CD4-positive, alpha-beta memory T cell (primary cell): ENCODE data around the gene PCDH11Y. TPM values are rescaled to one million over a fixed set of nuclear protein-coding genes. Genes with fewer than 3 reads are reported as not detected.
"Not testable (repeated sequence)": the region's sequence is repeated elsewhere in the genome, so short reads cannot be mapped to it uniquely, and the experiment has no call there.

ENCODE experiments used
- CTCF ChIA-PET: fragments of 350-600 bp; sonication (Branson Sonifier 250); formaldehyde crosslinking; loops from one replicate; lab custom pipeline; 2021; ENCODE audit warnings: inconsistent platforms; ENCODE audit not compliant: partially characterized antibody; lab: Charles Lee
- POLR2A ChIA-PET: fragments of 350-600 bp; sonication (Branson Sonifier 250); formaldehyde crosslinking; loops from one replicate; lab custom pipeline; 2021; ENCODE audit not compliant: partially characterized antibody; lab: Charles Lee
- DNase-seq, 5 donors: peaks; one replicate each; pipeline versions ENCODE4 v3.0.0 to v3.0.0-alpha.2; 2020 to 2022; ENCODE audit warnings: mixed read lengths in 1 of 5
- H3K27ac ChIP-seq: one replicate; pipeline ENCODE4 v1.7.0; 2013; ENCODE audit warnings: low read depth, low read length
- H3K27me3 ChIP-seq: 2 replicates; pipeline ENCODE4 v1.7.0; 2013; ENCODE audit warnings: mild to moderate bottlenecking, low read length, moderate library complexity; ENCODE audit not compliant: insufficient read depth
- H3K36me3 ChIP-seq: 2 replicates; pipeline ENCODE4 v1.7.0; 2013; ENCODE audit warnings: mild to moderate bottlenecking, low read length, moderate library complexity; ENCODE audit not compliant: insufficient read depth
- H3K4me1 ChIP-seq: 2 replicates; pipeline ENCODE4 v1.7.0; 2013; ENCODE audit warnings: mild to moderate bottlenecking, low read length, moderate library complexity; ENCODE audit not compliant: insufficient read depth
- H3K4me3 ChIP-seq, 2 donors: one replicate each; pipeline ENCODE4 v1.7.0; 2013; ENCODE audit warnings: low read length in 2 of 2, mild to moderate bottlenecking in 1 of 2
- H3K9me3 ChIP-seq, 2 donors: one replicate each; pipeline ENCODE4 v1.7.0; 2013; ENCODE audit warnings: low read length in 2 of 2, control low read depth in 1 of 2; ENCODE audit not compliant: control insufficient read depth in 1 of 2
- H3K27ac Mint-ChIP-seq, 7 donors: one replicate each; pipeline ENCODE4 v1.8.0; 2020 to 2021; ENCODE audit warnings: mixed read lengths in 7 of 7, mild to moderate bottlenecking in 6 of 7, inconsistent platforms in 3 of 7, moderate library complexity in 3 of 7
- H3K27me3 Mint-ChIP-seq, 2 donors: one replicate each; pipeline ENCODE4 v1.8.0; 2020 to 2021; ENCODE audit warnings: mixed read lengths in 2 of 2
- H3K36me3 Mint-ChIP-seq, 2 donors: one replicate each; pipeline ENCODE4 v1.8.0; 2020 to 2021; ENCODE audit warnings: mixed read lengths in 2 of 2, inconsistent platforms in 1 of 2, mild to moderate bottlenecking in 1 of 2
- H3K4me1 Mint-ChIP-seq, 4 donors: one replicate each; pipeline ENCODE4 v1.8.0; 2020 to 2021; ENCODE audit warnings: mixed read lengths in 4 of 4, mild to moderate bottlenecking in 1 of 4
- H3K4me3 Mint-ChIP-seq, 8 donors: one replicate each; pipeline ENCODE4 v1.8.0; 2020 to 2021; ENCODE audit warnings: mixed read lengths in 8 of 8, mild to moderate bottlenecking in 7 of 8, moderate library complexity in 6 of 8, inconsistent platforms in 3 of 8
- H3K9me3 Mint-ChIP-seq, 8 donors: one replicate each; pipeline ENCODE4 v1.8.0; 2020 to 2021; ENCODE audit warnings: mixed read lengths in 8 of 8, mild to moderate bottlenecking in 5 of 8, inconsistent platforms in 3 of 8, moderate library complexity in 1 of 8
- intact Hi-C: fragments of 100-400 bp; cut with micrococcal nuclease; formaldehyde crosslinking; loops from one replicate; pipeline ENCODE4 v1.15.1; 2023
- polyA plus RNA-seq, 2 donors: library from polyadenylated mRNA; unstranded; fragments of 300-500 nt; fragmentation: Illumina TruSeq; gene quantifications; one replicate each; pipeline ENCODE4 v1.2.3, GENCODE V29; 2021
- total RNA-seq, 2 experiments: library from RNA; stranded (reverse); gene quantifications; one replicate each; pipeline ENCODE4 v1.2.3, GENCODE V29; 2021

Gene PCDH11Y
- total and polyA plus RNA-seq, 4 experiments from 2014 or later, result not detected

DNA sequence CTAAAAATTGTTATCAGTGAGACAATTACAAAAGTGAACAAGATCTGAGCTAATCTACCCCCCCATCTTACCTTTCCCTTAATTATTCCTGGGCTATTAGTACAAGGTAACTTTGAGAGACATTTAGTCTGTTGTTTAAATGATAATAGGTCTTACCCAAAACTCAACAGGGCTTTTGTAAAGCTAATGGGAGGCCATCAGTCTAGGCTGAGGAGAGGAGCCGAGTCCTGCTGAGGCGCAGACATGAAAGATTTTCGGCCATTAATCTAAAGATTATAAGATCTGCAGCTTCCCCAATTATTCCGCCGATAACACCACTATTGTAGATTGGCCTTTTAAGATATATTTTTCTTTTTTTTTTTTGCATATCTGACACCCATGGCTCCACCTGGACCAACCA is 708.6 kb downstream of the PCDH11Y start:
- H3K36me3 Mint-ChIP-seq, H3K4me1 ChIP-seq, H3K4me3 ChIP-seq, H3K4me1 Mint-ChIP-seq, intact Hi-C loops, H3K9me3 ChIP-seq, H3K27me3 Mint-ChIP-seq, H3K27ac Mint-ChIP-seq, H3K4me3 Mint-ChIP-seq, H3K27ac ChIP-seq, H3K36me3 ChIP-seq, DNase-seq, H3K9me3 Mint-ChIP-seq, H3K27me3 ChIP-seq, CTCF ChIA-PET, POLR2A ChIA-PET: not testable (repeated sequence)

DNA sequence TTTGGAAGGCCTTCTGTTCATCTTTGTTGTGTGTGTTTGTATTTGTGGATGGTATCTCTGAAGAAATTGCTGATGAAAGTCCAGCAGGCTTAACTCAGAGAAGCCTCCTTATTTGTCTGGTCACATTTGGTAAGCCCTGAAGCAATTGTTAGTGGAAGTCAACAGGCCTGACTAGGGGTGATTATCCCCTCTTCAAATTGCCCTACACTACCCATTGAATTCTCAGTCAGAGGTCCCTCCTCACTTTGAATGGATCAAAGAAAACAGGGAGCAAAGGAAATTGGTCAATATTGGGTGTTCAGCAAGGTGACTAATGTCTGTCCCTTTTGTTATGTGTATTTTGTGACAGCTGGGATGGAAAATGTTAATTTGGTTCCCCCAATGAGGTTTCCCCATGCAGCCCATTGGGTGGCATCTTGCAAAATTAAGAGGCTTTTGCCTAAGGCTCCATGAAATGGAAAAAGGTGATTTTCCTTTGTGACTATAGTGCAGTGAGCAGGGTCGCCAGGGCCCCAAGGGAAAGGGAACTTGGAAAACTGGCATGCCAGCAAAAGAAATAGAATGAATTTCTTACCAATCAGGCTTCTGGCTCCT is 709.8 kb downstream of the PCDH11Y start:
- H3K9me3 ChIP-seq, H3K36me3 ChIP-seq, H3K27me3 Mint-ChIP-seq, H3K27me3 ChIP-seq, H3K9me3 Mint-ChIP-seq, H3K4me1 ChIP-seq, POLR2A ChIA-PET, intact Hi-C loops, CTCF ChIA-PET, H3K4me3 ChIP-seq, H3K27ac Mint-ChIP-seq, H3K4me1 Mint-ChIP-seq, H3K4me3 Mint-ChIP-seq, H3K27ac ChIP-seq, DNase-seq, H3K36me3 Mint-ChIP-seq: not testable (repeated sequence)

GRCh38 chrY:5761403-5761802 is 761.3 kb downstream of the PCDH11Y start:
- H3K27me3 ChIP-seq, H3K36me3 ChIP-seq, H3K4me3 Mint-ChIP-seq, H3K9me3 Mint-ChIP-seq, CTCF ChIA-PET, H3K27ac Mint-ChIP-seq, H3K4me1 ChIP-seq, H3K4me3 ChIP-seq, H3K27ac ChIP-seq, H3K4me1 Mint-ChIP-seq, H3K9me3 ChIP-seq, H3K27me3 Mint-ChIP-seq, H3K36me3 Mint-ChIP-seq, intact Hi-C loops, POLR2A ChIA-PET: not testable (repeated sequence)
- DNase-seq, result peak in 1 of 5 donors; percentile 22

DNA sequence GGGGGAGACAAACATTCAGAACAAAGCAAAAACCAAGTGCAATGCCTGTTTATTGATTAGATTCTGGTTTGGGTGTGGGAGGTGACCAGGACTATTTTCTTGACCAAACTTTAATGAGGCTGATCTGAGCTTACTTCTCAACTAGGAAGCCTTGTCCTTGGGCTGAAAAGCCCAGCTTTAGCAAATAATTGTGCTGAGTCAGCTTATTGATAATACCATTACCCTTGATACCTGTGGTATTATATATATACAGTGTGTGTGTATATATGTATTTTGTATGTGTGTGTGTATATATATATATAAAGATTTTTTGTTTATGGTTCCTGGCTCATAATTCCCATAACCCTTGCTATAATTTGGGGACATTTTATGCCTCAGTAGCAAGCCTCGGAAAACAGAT is 776.4 kb downstream of the PCDH11Y start:
- H3K27me3 Mint-ChIP-seq, DNase-seq, CTCF ChIA-PET, H3K27ac Mint-ChIP-seq, H3K9me3 ChIP-seq, H3K27ac ChIP-seq, H3K4me1 ChIP-seq, intact Hi-C loops, H3K27me3 ChIP-seq, H3K36me3 Mint-ChIP-seq, H3K9me3 Mint-ChIP-seq, H3K4me3 ChIP-seq, H3K4me1 Mint-ChIP-seq, H3K36me3 ChIP-seq, POLR2A ChIA-PET, H3K4me3 Mint-ChIP-seq: not testable (repeated sequence)
